ENCODE data around the gene DGCR6L. TPM values are rescaled to one million over a fixed set of nuclear protein-coding genes. Genes with fewer than 3 reads are reported as not detected.
"Not testable (repeated sequence)": the region's sequence is repeated elsewhere in the genome, so short reads cannot be mapped to it uniquely, and the experiment has no call there.

Gene DGCR6L
- total and polyA plus RNA-seq, 8 donors = 35.5 to 52.2 (median 47.2) TPM

GRCh38 chr22:20267441-20268278 lies 52.2 kb downstream of the DGCR6L start:
- peaks cover 0 to 13% of the 10 kb centered on the region in 2 donors for H3K4me1 ChIP-seq
- ATAC-seq = peak; percentile 30
- peaks cover 0 to 12% of the 10 kb centered on the region in 2 donors for H3K27me3 ChIP-seq
- H3K9me3 ChIP-seq = no peaks in the 10 kb centered on the region
- TF ChIP-seq CTCF (IDR thresholded peaks at IDR 0.05) = no peak
- H3K36me3 ChIP-seq = no peaks in the 10 kb centered on the region
- no peak for DNase-seq
- intact Hi-C loops (cut with DNase I) = loop anchor here in 1 of 2 donors (5.0 kb wide), 1 partner anchor 110 kb away; no protein-coding TSS in a partner anchor
- H3K27ac ChIP-seq = no peak overlapping the region
- H3K4me3 ChIP-seq = peak overlapping the region; percentile 41 to 48

DNA sequence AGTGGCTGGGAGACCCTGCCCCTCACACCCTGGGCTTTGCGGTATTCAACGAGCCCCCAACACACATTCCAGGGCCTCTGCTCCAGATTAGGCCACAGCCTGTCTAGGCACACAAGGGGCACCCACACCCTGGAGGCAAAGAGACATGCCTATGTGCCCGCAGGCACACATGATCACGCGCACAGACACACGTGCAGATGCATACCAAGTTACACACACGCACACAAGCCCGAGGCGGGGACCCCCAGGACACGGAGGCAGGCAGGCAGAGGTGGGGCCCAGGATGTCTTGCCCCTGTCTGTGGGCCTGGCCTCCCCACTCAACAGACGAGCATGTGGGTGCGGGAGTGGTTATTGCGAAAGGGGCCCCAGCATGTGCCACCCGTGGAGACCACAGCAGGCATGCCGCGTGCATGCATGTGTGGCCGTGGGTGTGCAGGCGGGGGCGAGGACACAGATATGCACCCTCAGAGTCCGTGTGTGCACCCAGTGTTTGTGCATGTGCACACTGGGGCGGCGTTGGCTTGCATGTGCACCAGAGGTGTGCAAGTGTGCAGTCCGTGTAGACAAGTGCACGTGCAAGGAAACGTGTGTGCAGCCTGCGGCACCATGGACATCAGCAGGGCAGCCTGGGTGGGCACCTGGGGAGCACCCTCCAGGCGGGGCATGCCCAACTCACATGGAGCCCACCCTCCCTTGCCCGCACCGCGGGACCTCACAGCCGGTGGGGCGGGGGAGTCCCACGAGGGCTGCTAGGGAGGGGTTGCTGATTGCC lies 53.0 kb downstream of the DGCR6L start:
- Histone ChIP-seq H3K27me3 (peaks cover 0 to 12% of the 10 kb centered on the region in 2 donors), H3K4me3 (peak overlapping the region; percentile 41 to 48), H3K4me1 (peaks cover 0 to 13% of the 10 kb centered on the region in 2 donors)
- not testable (repeated sequence) for DNase-seq, H3K36me3 ChIP-seq, H3K27ac ChIP-seq, ATAC-seq, H3K9me3 ChIP-seq
- intact Hi-C loops (cut with DNase I) = loop anchor here in 1 of 2 donors (5.0 kb wide), 1 partner anchor 110 kb away; no protein-coding TSS in a partner anchor

DNA sequence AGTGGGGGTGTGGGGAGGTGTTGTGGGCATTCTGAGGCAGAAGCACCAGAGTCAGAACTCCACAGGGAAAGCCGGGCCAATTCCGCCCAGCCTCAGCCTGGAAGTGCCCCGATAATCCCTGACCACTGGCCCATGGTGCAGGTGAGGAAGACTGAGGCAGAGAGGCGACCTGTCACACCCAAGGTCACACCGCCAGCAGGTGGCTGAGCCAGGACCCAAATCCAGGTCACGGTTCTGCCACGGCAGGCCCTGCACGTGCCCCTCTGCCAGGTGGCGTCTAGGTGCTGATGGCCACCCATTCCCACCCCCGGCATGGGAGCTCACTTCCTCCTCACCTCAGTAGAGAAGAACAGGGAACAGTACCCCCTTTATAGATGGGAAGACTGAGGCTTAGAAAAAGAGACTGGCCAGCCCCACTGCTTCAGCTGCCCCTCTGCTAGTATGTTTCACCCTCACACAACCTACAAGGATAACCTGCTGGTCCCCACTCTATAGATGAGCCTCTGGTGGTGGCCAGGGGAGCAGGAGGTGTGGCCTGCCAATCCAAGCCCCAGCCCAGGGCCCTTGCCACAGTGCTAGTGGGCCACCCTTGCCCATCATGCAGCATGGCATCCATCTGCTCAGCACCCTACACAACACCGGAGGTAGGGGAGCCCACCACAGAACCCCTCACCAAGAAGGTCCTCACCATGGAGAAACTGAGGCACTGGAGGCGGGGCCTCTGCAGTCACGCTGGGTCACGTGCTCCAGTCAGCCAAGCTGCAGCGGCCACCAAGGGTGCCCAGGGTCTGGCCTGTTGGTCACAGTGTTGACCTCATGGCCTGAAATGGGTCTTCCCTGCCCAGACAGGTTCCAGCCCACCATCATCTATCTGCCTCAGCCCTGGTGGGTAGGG lies 53.8 kb downstream of the DGCR6L start:
- H3K36me3 ChIP-seq, ATAC-seq, H3K27ac ChIP-seq, H3K4me3 ChIP-seq, H3K9me3 ChIP-seq, DNase-seq: not testable (repeated sequence)
- intact Hi-C loops (cut with DNase I) = loop anchor here in 1 of 2 donors (5.0 kb wide), 1 partner anchor 109 kb away; no protein-coding TSS in a partner anchor
- Histone ChIP-seq H3K4me1 (peaks cover 0 to 13% of the 10 kb centered on the region in 2 donors), H3K27me3 (peaks cover 0 to 12% of the 10 kb centered on the region in 2 donors)

DNA sequence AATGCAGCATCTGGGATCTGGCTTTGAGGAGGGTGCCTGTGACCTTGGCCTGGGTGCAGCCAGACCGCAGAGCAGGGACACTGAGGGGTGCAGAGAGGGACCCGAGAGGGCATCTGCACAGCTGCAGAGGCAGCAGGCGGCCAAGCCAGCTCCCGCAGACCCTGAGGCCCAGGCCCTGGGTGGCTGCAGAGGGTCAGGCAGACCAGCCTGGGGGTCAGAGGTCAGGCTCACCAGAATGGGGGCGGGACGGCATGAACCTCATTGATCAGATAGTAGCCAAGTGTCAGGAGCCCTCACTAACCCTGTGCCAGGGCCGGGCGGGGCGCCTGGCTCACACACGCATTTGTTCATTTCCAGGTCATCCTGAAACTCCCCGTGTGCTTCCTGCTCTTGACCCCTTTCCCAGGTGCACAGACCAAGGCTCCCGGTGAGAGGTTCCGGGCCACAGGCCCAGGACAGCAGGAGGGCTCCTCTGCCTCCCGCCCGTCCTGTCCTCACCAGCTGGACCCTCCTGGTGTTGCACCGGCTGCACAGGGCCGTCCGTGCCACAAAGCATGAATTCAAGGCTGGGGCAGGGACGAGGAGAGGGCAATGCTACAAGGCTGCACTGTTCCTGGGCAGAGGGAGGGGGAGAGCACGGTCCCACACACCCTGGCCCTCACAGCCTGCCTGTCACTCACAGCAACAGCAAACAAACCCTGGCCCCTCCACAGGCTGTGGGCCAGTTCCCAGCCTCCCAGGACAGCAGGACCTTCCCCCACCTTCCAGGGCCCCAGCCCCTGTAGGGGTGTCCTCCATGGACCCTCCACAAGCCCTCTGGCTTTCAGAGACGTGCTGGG lies 55.0 kb downstream of the DGCR6L start:
- Histone ChIP-seq H3K36me3 (no peaks in the 10 kb centered on the region), H3K4me1 (peaks cover 0 to 13% of the 10 kb centered on the region in 2 donors), H3K4me3 (no peak overlapping the region), H3K27ac (no peak overlapping the region), H3K27me3 (peaks cover 0 to 12% of the 10 kb centered on the region in 2 donors), H3K9me3 (no peaks in the 10 kb centered on the region)
- intact Hi-C loops (cut with DNase I) = loop anchor here in 1 of 2 donors (5.0 kb wide), 1 partner anchor 108 kb away; no protein-coding TSS in a partner anchor
- no peak for ATAC-seq
- no peak for DNase-seq
- no peak for TF ChIP-seq CTCF (IDR thresholded peaks at IDR 0.05)

Other genes with a start within 250 kb of the DGCR6L start
- gene DGCR8, start 239.8 kb downstream of the DGCR6L start, total RNA-seq = 10 to 100 TPM; 28.9 to 34.9 TPM
- gene DGCR8, start 239.8 kb downstream of the DGCR6L start, polyA plus RNA-seq (ENCODE audit: insufficient read length in 6 of 6) = 10 to 100 TPM; 42.2 to 63.2 (median 46.8) TPM
- gene RANBP1, start 204.0 kb downstream of the DGCR6L start, total RNA-seq = 100 to 1,000 TPM in 1 of 2 donors, 10 to 100 TPM in 1; 63.7 to 111 TPM
- 100 to 1,000 TPM; 134 to 184 (median 154) TPM for gene RANBP1, start 204.0 kb downstream of the DGCR6L start, polyA plus RNA-seq (ENCODE audit: insufficient read length in 6 of 6)
- 10 to 100 TPM; 40.9 to 60.4 TPM for gene TRMT2A, start 202.8 kb downstream of the DGCR6L start, total RNA-seq
- gene TRMT2A, start 202.8 kb downstream of the DGCR6L start, polyA plus RNA-seq (ENCODE audit: insufficient read length in 6 of 6) = 10 to 100 TPM; 39.3 to 54.9 (median 46.6) TPM
- 10 to 100 TPM; 63.0 to 81.8 TPM for gene ZDHHC8, start 188.3 kb downstream of the DGCR6L start, total RNA-seq
- gene ZDHHC8, start 188.3 kb downstream of the DGCR6L start, polyA plus RNA-seq (ENCODE audit: insufficient read length in 6 of 6) = 10 to 100 TPM; 34.4 to 56.1 (median 43.7) TPM
- 1 to 10 TPM; 1.1 to 1.4 TPM for gene CCDC188, start 169.0 kb downstream of the DGCR6L start, total RNA-seq
- 1 to 10 TPM; 1.1 to 3.9 (median 2.0) TPM for gene CCDC188, start 169.0 kb downstream of the DGCR6L start, polyA plus RNA-seq (ENCODE audit: insufficient read length in 6 of 6)
- gene RTN4R, start 51.7 kb downstream of the DGCR6L start, total RNA-seq = 10 to 100 TPM in 1 of 2 donors, 1 to 10 TPM in 1; 8.9 to 10.9 TPM
- gene RTN4R, start 51.7 kb downstream of the DGCR6L start, polyA plus RNA-seq (ENCODE audit: insufficient read length in 6 of 6) = 1 to 10 TPM; 3.7 to 9.5 (median 5.9) TPM
- gene ZNF74, start 74.1 kb upstream of the DGCR6L start, total RNA-seq = 10 to 100 TPM; 11.0 to 13.5 TPM
- gene ZNF74, start 74.1 kb upstream of the DGCR6L start, polyA plus RNA-seq (ENCODE audit: insufficient read length in 6 of 6) = 10 to 100 TPM; 19.4 to 22.6 (median 20.2) TPM
- 10 to 100 TPM; 22.9 to 24.1 TPM for gene SCARF2, start 117.8 kb upstream of the DGCR6L start, total RNA-seq
- gene SCARF2, start 117.8 kb upstream of the DGCR6L start, polyA plus RNA-seq (ENCODE audit: insufficient read length in 6 of 6) = 10 to 100 TPM; 15.8 to 36.4 (median 22.3) TPM
- gene KLHL22, start 175.7 kb upstream of the DGCR6L start, total RNA-seq = 10 to 100 TPM; 22.0 to 26.4 TPM
- 10 to 100 TPM; 32.3 to 38.6 (median 35.3) TPM for gene KLHL22, start 175.7 kb upstream of the DGCR6L start, polyA plus RNA-seq (ENCODE audit: insufficient read length in 6 of 6)
- gene MED15, start 187.6 kb upstream of the DGCR6L start, total RNA-seq = 100 to 1,000 TPM in 1 of 2 donors, 10 to 100 TPM in 1; 89.6 to 121 TPM
- 10 to 100 TPM; 47.2 to 63.5 (median 53.7) TPM for gene MED15, start 187.6 kb upstream of the DGCR6L start, polyA plus RNA-seq (ENCODE audit: insufficient read length in 6 of 6)